Midbrain (tissue), 1 donor: ENCODE data around the gene ACOX3.
A peak's percentile ranks its signal among the peaks of the same experiment; 100 is the strongest.
"Not testable (repeated sequence)": the region's sequence is repeated elsewhere in the genome, so short reads cannot be mapped to it uniquely, and the experiment has no call there.

Experiments used
- DNase-seq: peaks from one replicate; lab custom pipeline; 2025; lab: John Stamatoyannopoulos, UW

ACOX3 gene

GRCh38 chr4:8433136-8433535, 7.4 kb downstream of the ACOX3 start:
- no peak for DNase-seq

GRCh38 chr4:8431553-8431952, 9.0 kb downstream of the ACOX3 start:
- no peak for DNase-seq

GRCh38 chr4:8428288-8429097, 12.0 kb downstream of the ACOX3 start:
- DNase-seq: peak; percentile 95

- no peak for DNase-seq
These were observed 12.7 kb downstream of the ACOX3 start for GRCh38 chr4:8427761-8428287.

GRCh38 chr4:8427262-8427661, 13.3 kb downstream of the ACOX3 start:
- no peak for DNase-seq

GRCh38 chr4:8422786-8423185, 17.7 kb downstream of the ACOX3 start:
- DNase-seq: no peak

GRCh38 chr4:8422327-8422726, 18.2 kb downstream of the ACOX3 start:
- no peak for DNase-seq

- not testable (repeated sequence) for DNase-seq
These were observed 20.4 kb downstream of the ACOX3 start for GRCh38 chr4:8420151-8420550.

GRCh38 chr4:8419222-8420041, 21.1 kb downstream of the ACOX3 start:
- DNase-seq: no peak

- no peak for DNase-seq
These were observed 23.4 kb downstream of the ACOX3 start for GRCh38 chr4:8417071-8417614.

- DNase-seq: no peak
These were observed 26.1 kb downstream of the ACOX3 start for GRCh38 chr4:8414377-8414776.

GRCh38 chr4:8412288-8412687, 28.2 kb downstream of the ACOX3 start:
- DNase-seq: no peak

GRCh38 chr4:8411351-8412180, 29.0 kb downstream of the ACOX3 start:
- no peak for DNase-seq

GRCh38 chr4:8410641-8411271, 29.8 kb downstream of the ACOX3 start:
- DNase-seq: no peak

- DNase-seq: no peak
These were observed 30.4 kb downstream of the ACOX3 start for GRCh38 chr4:8410066-8410625.

- DNase-seq: no peak
These were observed 31.1 kb downstream of the ACOX3 start for GRCh38 chr4:8409264-8410065.

- DNase-seq: no peak
These were observed 32.8 kb downstream of the ACOX3 start for GRCh38 chr4:8407756-8408155.

- DNase-seq: no peak
These were observed 33.2 kb downstream of the ACOX3 start for GRCh38 chr4:8407316-8407715.

- peak; percentile 19 for DNase-seq
These were observed 33.6 kb downstream of the ACOX3 start for GRCh38 chr4:8406887-8407286.

- no peak for DNase-seq
These were observed 35.0 kb downstream of the ACOX3 start for GRCh38 chr4:8405516-8405875.
